GM12872 (cell line): Measurements from ENCODE around the gene NAA40.

Experiments
- CTCF ChIP-seq: IDR thresholded peaks from 3 replicates; pipeline ENCODE4 v1.5.1; 2011; ENCODE audit warnings: low read depth, mild to moderate bottlenecking, low read length, moderate library complexity; ENCODE audit not compliant: insufficient read depth

Gene NAA40

GRCh38 chr11:63907808-63908530 lies 30.8 kb upstream of the NAA40 start:
- no peak for TF ChIP-seq CTCF

GRCh38 chr11:63908631-63909401 lies 30.0 kb upstream of the NAA40 start:
- TF ChIP-seq CTCF = no peak

GRCh38 chr11:63909591-63910506 lies 29.0 kb upstream of the NAA40 start:
- TF ChIP-seq CTCF = no peak

GRCh38 chr11:63910675-63911074 lies 28.1 kb upstream of the NAA40 start:
- no peak for TF ChIP-seq CTCF

- TF ChIP-seq CTCF = no peak
Observed at GRCh38 chr11:63911440-63911839, 27.4 kb upstream of the NAA40 start.

- no peak for TF ChIP-seq CTCF
Observed at GRCh38 chr11:63911876-63912275, 26.9 kb upstream of the NAA40 start.

GRCh38 chr11:63912678-63913077 lies 26.1 kb upstream of the NAA40 start:
- TF ChIP-seq CTCF = 0 out of 3 replicates have a peak, but pooled peaks have one; percentile 4
